Fibroblast of mammary gland (primary cell): ENCODE measurements around the gene MOXD1.

Experiments
- DNase-seq: peaks from one replicate; pipeline ENCODE4 v3.0.0-alpha.2; 2010; ENCODE audit warnings: low read depth
- H3K4me3 ChIP-seq: 2 replicates; pipeline ENCODE4 v1.5.1; 2011; ENCODE audit warnings: low read depth, mild to moderate bottlenecking, low read length, moderate library complexity; ENCODE audit not compliant: control insufficient read depth
- TF ChIP-seq, protein P1 (sequence below): conservative IDR thresholded peaks from 2 replicates; pipeline ENCODE4 v1.5.1; 2011; ENCODE audit warnings: low read depth, low read length, inconsistent platforms; ENCODE audit not compliant: control insufficient read depth, insufficient read depth

The MOXD1 gene

DNA sequence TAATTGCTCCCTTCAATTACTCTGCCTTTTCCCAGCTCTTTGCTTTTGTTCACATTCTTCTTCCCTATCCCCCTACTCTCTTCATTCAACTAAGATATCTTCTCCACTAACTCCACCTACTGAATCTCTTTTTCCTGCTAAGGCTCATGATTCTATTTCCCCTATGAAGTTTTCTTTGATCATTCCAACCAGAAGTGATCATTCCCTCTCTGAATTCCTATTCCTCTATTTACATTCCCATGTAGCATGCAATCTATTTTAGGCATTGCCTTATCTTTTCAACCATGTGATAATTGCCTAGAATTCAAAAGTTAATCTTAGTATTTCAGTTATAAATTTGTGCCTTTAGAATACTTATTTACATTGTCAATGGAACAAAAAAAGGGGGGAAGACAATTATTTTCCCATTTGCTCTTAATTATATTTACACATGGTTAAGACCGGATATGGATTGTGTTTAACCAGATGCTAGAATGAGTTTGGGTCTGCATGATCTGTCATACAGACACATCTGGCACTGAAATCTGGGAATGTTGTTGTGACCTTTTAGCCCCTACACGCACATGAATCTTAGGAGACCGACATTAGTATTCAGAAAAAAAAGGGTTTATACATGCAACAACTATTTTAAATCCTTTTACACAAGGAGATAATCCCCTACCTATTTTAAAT is 20.8 kb downstream of the MOXD1 start:
- TF ChIP-seq, protein P1, sequence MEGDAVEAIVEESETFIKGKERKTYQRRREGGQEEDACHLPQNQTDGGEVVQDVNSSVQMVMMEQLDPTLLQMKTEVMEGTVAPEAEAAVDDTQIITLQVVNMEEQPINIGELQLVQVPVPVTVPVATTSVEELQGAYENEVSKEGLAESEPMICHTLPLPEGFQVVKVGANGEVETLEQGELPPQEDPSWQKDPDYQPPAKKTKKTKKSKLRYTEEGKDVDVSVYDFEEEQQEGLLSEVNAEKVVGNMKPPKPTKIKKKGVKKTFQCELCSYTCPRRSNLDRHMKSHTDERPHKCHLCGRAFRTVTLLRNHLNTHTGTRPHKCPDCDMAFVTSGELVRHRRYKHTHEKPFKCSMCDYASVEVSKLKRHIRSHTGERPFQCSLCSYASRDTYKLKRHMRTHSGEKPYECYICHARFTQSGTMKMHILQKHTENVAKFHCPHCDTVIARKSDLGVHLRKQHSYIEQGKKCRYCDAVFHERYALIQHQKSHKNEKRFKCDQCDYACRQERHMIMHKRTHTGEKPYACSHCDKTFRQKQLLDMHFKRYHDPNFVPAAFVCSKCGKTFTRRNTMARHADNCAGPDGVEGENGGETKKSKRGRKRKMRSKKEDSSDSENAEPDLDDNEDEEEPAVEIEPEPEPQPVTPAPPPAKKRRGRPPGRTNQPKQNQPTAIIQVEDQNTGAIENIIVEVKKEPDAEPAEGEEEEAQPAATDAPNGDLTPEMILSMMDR, result no peak
- no peak for DNase-seq
- H3K4me3 ChIP-seq, result no peak overlapping the region

DNA sequence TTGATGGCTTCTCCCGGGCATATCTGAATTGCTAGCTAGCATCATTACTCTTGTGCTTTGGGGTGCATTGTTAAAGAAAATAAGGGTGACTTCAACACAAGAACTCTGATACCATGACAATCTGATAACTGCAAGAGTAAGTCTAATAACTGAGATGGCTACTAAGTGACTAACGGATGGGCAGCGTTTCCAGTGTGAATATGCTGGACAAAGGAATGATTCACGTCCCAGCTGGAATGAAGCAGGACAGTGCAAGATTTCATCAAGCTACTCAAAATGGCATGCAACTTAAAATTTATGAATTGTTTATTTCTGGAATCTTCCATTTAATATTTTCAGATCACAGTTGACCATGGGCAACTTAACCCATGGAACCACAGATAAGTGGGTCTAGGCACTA is 31.7 kb downstream of the MOXD1 start:
- H3K4me3 ChIP-seq, result no peak overlapping the region
- DNase-seq, result peak; percentile 76
- TF ChIP-seq, protein P1, result no peak

DNA sequence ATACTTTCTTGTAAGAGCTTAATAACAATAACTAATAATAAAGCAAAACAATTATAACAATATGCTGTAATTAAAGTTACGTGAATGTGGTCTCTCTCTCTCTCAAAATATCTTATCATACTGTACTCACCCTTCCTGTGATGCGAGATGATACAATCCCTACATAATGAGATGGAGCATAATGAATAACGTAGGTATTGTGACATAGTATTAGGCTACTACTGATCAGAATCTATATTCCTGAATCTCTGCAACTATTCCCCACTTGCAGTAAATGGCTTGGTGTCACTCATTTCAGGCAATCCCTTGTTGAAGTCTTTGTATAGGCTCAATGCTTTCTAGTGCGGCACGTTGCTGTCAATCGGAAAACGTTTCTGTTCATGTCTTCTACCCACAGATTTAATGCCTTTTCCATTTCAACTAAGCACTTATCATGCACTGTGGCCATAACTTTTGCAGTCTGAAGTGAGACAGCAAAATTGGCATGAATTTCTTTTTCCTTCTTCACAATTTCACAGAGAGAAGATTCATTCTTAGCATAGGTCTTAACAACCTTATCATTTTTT is 32.3 kb downstream of the MOXD1 start:
- TF ChIP-seq, protein P1, result no peak
- H3K4me3 ChIP-seq, result no peak overlapping the region
- DNase-seq, result no peak

DNA sequence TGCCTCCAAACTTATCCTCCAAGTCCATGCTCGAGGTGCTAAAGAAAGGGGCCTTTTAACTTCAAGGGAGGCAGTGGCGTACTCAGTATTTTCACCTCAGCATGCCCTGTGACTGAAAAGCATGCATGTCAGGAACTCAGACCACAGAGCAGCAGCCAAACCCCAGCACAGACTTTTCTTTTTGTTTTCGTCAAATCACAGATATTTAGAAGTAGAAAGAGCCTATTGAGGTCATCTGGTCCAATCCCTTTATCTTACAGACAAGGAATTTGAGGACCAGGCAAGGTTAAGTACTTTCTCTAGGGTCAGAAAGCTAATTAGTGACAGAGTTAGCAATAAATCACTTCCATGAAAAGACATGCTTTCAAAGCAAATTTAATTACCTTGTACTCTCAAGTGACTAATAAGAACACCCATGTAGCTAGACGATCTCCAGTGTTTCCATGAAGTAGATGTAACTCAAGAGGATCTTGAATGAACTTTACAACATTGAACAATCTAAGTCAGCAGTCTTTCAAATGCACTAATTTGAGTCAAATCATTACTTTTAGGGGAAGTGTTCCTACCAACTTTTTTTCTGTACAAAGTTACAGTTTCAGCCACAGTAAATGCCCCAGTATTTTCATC is 35.9 kb downstream of the MOXD1 start:
- TF ChIP-seq, protein P1, result no peak
- no peak for DNase-seq
- no peak overlapping the region for H3K4me3 ChIP-seq

DNA sequence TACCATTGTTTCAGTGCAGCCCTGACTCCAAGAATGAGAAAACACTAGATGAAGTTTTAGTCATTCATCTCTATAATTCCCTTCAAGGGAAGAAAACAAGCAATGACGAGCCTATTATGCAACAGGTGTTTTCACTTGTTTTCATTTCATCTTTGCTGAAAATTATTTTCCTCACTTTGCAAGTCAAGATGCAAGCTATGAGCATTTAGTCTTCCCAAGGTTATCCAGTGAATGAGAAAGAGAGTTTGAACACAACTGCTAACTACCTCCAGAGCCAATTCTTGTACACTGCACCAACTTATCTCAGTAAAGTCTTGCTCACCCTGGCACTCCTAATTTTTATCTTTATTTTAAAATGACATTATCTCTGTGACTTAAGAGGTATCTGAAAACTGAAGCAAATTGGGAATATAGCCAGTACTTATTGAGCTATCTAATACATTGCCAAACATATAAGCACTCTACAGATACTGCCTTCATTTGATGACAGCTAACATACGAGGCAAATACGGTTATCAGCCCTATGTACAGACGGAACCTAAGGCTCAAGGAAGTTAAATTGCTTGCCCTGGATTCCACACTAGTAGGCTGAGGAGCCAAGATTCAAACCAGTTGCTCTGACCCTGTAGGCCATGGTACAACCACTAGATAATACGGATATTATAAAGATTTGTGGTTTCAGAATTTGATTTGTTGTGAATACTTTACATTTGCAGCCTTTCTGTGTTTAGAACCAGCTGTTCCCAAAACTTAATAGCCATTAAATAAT is 36.8 kb downstream of the MOXD1 start:
- no peak for DNase-seq
- H3K4me3 ChIP-seq, result no peak overlapping the region
- TF ChIP-seq, protein P1, result no peak

DNA sequence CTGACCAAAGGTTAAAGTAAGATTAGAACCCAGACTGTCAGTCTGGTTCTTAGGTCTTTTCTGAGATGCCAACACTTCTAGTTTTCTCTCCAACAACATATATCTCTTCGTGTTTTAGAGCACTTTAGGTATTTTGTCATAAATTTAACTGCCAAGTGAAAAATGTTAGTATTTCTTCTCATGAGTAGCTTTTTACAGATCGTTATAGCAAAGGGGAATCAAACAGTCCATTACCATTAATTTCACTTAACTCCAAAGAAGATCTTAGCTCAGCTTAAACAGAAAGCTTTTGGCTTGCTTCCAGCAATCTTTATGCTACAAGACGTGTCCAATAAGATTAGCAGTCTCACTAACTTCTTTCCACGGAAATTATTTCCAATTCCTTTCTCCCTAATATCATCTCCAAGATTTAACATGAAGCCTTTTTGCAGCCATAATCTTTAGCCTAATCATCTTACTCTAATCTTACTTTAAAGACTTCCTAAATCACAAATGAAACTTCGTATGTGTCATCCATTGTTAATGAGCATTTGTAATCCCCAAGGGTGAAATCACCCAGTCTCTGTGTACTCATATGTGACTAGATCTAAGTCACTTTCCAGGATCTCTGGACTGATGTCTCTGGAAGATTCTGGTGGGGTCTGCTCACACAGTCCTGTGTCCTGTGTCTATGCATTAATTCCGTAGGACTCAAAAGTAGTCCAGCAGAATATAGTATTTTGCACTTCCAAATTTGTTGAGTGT is 38.7 kb downstream of the MOXD1 start:
- H3K4me3 ChIP-seq, result no peak overlapping the region
- TF ChIP-seq, protein P1, result no peak
- DNase-seq, result peak; percentile 22
